Trophoblast cell (in vitro differentiated cells and primary cell): Measurements from ENCODE around the gene PCDHGB3.
A peak's percentile ranks its signal among the peaks of the same experiment; 100 is the strongest.
"Not testable (repeated sequence)": the region's sequence is repeated elsewhere in the genome, so short reads cannot be mapped to it uniquely, and the experiment has no call there.

Experiments used
- DNase-seq, 2 donors: peaks; one replicate each; pipeline ENCODE4 v3.0.0-alpha.2; 2016
- H2AFZ ChIP-seq: 2 replicates; pipeline ENCODE4 v1.6.1; 2013; ENCODE audit warnings: low read length, moderate library complexity, mild to moderate bottlenecking; ENCODE audit not compliant: insufficient read depth, poor library complexity
- H2AK5ac ChIP-seq: 2 replicates; pipeline ENCODE4 v1.6.1; 2013; ENCODE audit warnings: mild to moderate bottlenecking, low read length
- H2BK120ac ChIP-seq: 2 replicates; pipeline ENCODE4 v1.6.1; 2013; ENCODE audit warnings: low read length, mild to moderate bottlenecking, moderate library complexity; ENCODE audit not compliant: insufficient read depth, poor library complexity
- H2BK12ac ChIP-seq: 2 replicates; pipeline ENCODE4 v1.6.1; 2013; ENCODE audit warnings: mild to moderate bottlenecking, low read length, moderate library complexity
- H2BK5ac ChIP-seq: 2 replicates; pipeline ENCODE4 v1.6.1; 2013; ENCODE audit warnings: low read length, low read depth, moderate library complexity, mild to moderate bottlenecking; ENCODE audit not compliant: poor library complexity
- H3K14ac ChIP-seq: 2 replicates; pipeline ENCODE4 v1.6.1; 2013; ENCODE audit warnings: mild to moderate bottlenecking, low read length
- H3K18ac ChIP-seq: 2 replicates; pipeline ENCODE4 v1.6.1; 2013; ENCODE audit warnings: mild to moderate bottlenecking, low read length
- H3K23ac ChIP-seq: 2 replicates; pipeline ENCODE4 v1.6.1; 2013; ENCODE audit warnings: low read length
- H3K27ac ChIP-seq: 2 replicates; pipeline ENCODE4 v1.5.1; 2013; ENCODE audit warnings: low read depth, mild to moderate bottlenecking, inconsistent platforms, low read length, moderate library complexity
- H3K27me3 ChIP-seq: 2 replicates; pipeline ENCODE4 v1.6.1; 2013; ENCODE audit warnings: inconsistent platforms, mild to moderate bottlenecking, low read length, moderate library complexity; ENCODE audit not compliant: insufficient read depth
- H3K36me3 ChIP-seq, 2 experiments: 1 replicate in 1 of 2; 2 replicates in 1 of 2; pipeline ENCODE4 v1.6.1; 2013; ENCODE audit warnings: low read length in 2 of 2, mild to moderate bottlenecking in 2 of 2, moderate library complexity in 1 of 2; ENCODE audit not compliant: insufficient read depth in 2 of 2, control insufficient read depth in 1 of 2
- H3K4ac ChIP-seq: 2 replicates; pipeline ENCODE4 v1.6.1; 2013; ENCODE audit warnings: low read depth, mild to moderate bottlenecking, low read length, moderate library complexity
- H3K4me1 ChIP-seq, 2 experiments: 1 replicate in 1 of 2; 2 replicates in 1 of 2; pipeline ENCODE4 v1.6.1; 2013; ENCODE audit warnings: low read length in 2 of 2, mild to moderate bottlenecking in 2 of 2, moderate library complexity in 1 of 2; ENCODE audit not compliant: insufficient read depth in 2 of 2, control insufficient read depth in 1 of 2
- H3K4me2 ChIP-seq: 2 replicates; pipeline ENCODE4 v1.6.1; 2013; ENCODE audit warnings: inconsistent platforms, mild to moderate bottlenecking, low read length, moderate library complexity
- H3K4me3 ChIP-seq: 2 replicates; pipeline ENCODE4 v1.5.1; 2013; ENCODE audit warnings: mild to moderate bottlenecking, low read depth, low read length, inconsistent platforms
- H3K79me1 ChIP-seq: one replicate; pipeline ENCODE4 v1.6.1; 2013; ENCODE audit warnings: low read length
- H3K79me2 ChIP-seq: 2 replicates; pipeline ENCODE4 v1.6.1; 2013; ENCODE audit warnings: low read length, mild to moderate bottlenecking; ENCODE audit not compliant: control insufficient read depth, insufficient read depth, poor library complexity
- H3K9ac ChIP-seq: 2 replicates; pipeline ENCODE4 v1.6.1; 2013; ENCODE audit warnings: mild to moderate bottlenecking, low read length
- H3K9me3 ChIP-seq: 2 replicates; pipeline ENCODE4 v1.6.1; 2013; ENCODE audit warnings: low read depth, mild to moderate bottlenecking, control low read depth, inconsistent platforms, low read length; ENCODE audit not compliant: insufficient read depth
- H4K12ac ChIP-seq: 2 replicates; pipeline ENCODE4 v1.6.1; 2013; ENCODE audit warnings: low read depth, mild to moderate bottlenecking, low read length, moderate library complexity
- H4K8ac ChIP-seq: 2 replicates; pipeline ENCODE4 v1.6.1; 2013; ENCODE audit warnings: low read depth, mild to moderate bottlenecking, low read length, moderate library complexity
- H4K91ac ChIP-seq: one replicate; pipeline ENCODE4 v1.6.1; 2013; ENCODE audit warnings: low read depth, mild to moderate bottlenecking, low read length, moderate library complexity
- WGBS: extraction: QIAGEN DNeasy Blood & Tissue Kit; methylation state at CpG from one replicate; pipeline ENCODE4 v1.1.7; 2013; ENCODE audit warnings: missing lambda C conversion rate; ENCODE audit not compliant: insufficient read length, insufficient coverage; ENCODE audit errors: extremely low coverage; 5-methylcytosine and 5-hydroxymethylcytosine counted together

The PCDHGB3 gene

DNA sequence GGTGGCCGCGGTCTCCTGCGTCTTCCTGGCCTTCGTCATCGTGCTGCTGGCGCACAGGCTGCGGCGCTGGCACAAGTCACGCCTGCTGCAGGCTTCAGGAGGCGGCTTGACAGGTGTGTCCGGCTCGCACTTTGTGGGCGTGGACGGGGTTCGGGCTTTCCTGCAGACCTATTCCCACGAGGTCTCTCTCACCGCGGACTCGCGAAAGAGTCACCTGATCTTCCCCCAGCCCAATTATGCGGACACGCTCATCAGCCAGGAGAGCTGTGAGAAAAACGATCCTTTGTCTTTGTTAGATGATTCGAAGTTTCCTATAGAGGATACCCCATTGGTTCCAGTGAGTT lies 45.2 kb downstream of the PCDHGB3 start:
- not testable (repeated sequence) for H3K4me2 ChIP-seq, H3K14ac ChIP-seq, H2AFZ ChIP-seq, H3K27ac ChIP-seq, H2BK120ac ChIP-seq, H3K27me3 ChIP-seq, DNase-seq, H3K79me1 ChIP-seq, H3K4me1 ChIP-seq, H3K23ac ChIP-seq, H3K79me2 ChIP-seq, H2AK5ac ChIP-seq, H2BK12ac ChIP-seq, H2BK5ac ChIP-seq, H4K8ac ChIP-seq, H3K9ac ChIP-seq, H3K18ac ChIP-seq, H4K91ac ChIP-seq, H4K12ac ChIP-seq, H3K4me3 ChIP-seq, H3K4ac ChIP-seq
- Histone ChIP-seq H3K36me3 (peaks cover 21 to 26% of the 10 kb centered on the region in 2 experiments), H3K9me3 (peaks cover 24% of the 10 kb centered on the region)
- no CpG with 5 or more reads among the region's 24 CpGs for WGBS

GRCh38 chr5:141417494-141418172 lies 47.6 kb downstream of the PCDHGB3 start, which contains the start of gene PCDHGB7:
TSS of gene PCDHGB7 (plus strand) at chr5:141417677. CDS start at chr5:141417860, 183 bp downstream.
- H3K79me1 ChIP-seq, H2AK5ac ChIP-seq, H3K79me2 ChIP-seq, H3K23ac ChIP-seq, H2BK12ac ChIP-seq, H3K9ac ChIP-seq, H3K4me1 ChIP-seq, H3K27me3 ChIP-seq: not testable (repeated sequence)
- DNase-seq = peak; percentile 25 to 64
- H4K8ac ChIP-seq = peak within 1 kb of the TSS; percentile 78
- peak within 1 kb of the TSS; percentile 78 for H2BK120ac ChIP-seq
- H3K27ac ChIP-seq = peak within 1 kb of the TSS; percentile 27
- peak within 1 kb of the TSS; percentile 43 for H3K4ac ChIP-seq
- peak within 1 kb of the TSS; percentile 88 for H3K14ac ChIP-seq
- peak within 1 kb of the TSS; percentile 71 for H3K4me3 ChIP-seq
- peak within 1 kb of the TSS; percentile 97 for H2AFZ ChIP-seq
- peaks cover 36 to 41% of the 10 kb centered on the region in 2 experiments for H3K36me3 ChIP-seq
- H3K4me2 ChIP-seq = peak within 1 kb of the TSS; percentile 69
- no CpG with 5 or more reads among the region's 47 CpGs for WGBS
- peak within 1 kb of the TSS; percentile 89 for H4K12ac ChIP-seq
- H2BK5ac ChIP-seq = peak within 1 kb of the TSS; percentile 57
- H3K9me3 ChIP-seq = peaks cover 39% of the 10 kb centered on the region
- peak within 1 kb of the TSS; percentile 90 for H3K18ac ChIP-seq
- peak within 1 kb of the TSS; percentile 85 for H4K91ac ChIP-seq

- DNase-seq = no peak
- WGBS = no CpG with 5 or more reads among the region's 74 CpGs
- Histone ChIP-seq H3K36me3 (peaks cover 40% of the 10 kb centered on the region in 2 experiments), H3K4ac (no peak overlapping the region), H3K9me3 (peaks cover 44% of the 10 kb centered on the region), H4K91ac (no peak overlapping the region), H3K79me1 (peaks cover 5% of the 10 kb centered on the region), H3K79me2 (no peaks in the 10 kb centered on the region), H3K4me1 (peaks cover 2 to 5% of the 10 kb centered on the region in 2 experiments), H3K4me3 (peak overlapping the region; percentile 13), H2AFZ (no peak overlapping the region), H4K12ac (no peak overlapping the region), H3K23ac (no peak overlapping the region), H2AK5ac (no peak overlapping the region), H3K14ac (no peak overlapping the region), H2BK12ac (no peak overlapping the region), H3K27me3 (no peaks in the 10 kb centered on the region), H3K27ac (no peak overlapping the region), H2BK120ac (no peak overlapping the region), H3K9ac (no peak overlapping the region), H3K18ac (peak overlapping the region; percentile 39), H3K4me2 (no peak overlapping the region), H2BK5ac (no peak overlapping the region), H4K8ac (no peak overlapping the region)
Observed at GRCh38 chr5:141419074-141419880, 49.2 kb downstream of the PCDHGB3 start.

DNA sequence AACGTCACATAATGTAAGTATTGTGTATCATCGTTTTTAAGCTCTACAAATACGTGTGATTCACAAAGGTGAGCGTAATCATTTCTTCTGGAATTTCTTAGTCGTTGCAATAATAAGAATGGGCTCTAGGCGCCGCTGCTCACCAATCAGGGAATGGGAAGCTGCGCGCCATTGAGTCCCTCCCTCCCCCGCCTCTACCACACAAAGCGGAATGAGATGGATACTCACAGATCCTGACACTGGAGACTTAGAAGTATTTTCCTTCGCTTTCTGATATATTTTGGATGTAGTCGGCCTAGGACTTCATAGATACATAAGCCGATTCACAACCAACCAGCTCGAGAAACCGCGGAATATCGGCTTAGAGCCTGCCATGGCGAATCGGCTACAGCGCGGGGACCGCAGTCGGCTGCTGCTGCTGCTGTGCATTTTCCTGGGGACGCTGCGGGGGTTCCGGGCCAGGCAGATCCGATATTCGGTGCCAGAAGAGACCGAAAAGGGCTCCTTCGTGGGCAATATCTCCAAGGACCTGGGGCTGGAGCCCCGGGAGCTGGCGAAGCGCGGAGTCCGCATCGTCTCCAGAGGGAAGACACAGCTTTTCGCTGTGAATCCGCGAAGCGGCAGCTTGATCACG lies 50.9 kb downstream of the PCDHGB3 start, which contains the start of gene PCDHGA11:
TSS of gene PCDHGA11 (plus strand) at position 197 of the 634 bp plus-strand sequence. CDS start at position 374, 177 bp downstream.
- Histone ChIP-seq H3K4me1 (peaks cover 2 to 5% of the 10 kb centered on the region in 2 experiments), H3K4me3 (no peak within 1 kb of the TSS)

More for the DNA sequence above, 50.9 kb downstream of the PCDHGB3 start, which contains the start of gene PCDHGA11:
- peak; percentile 55 to 88 for DNase-seq
- Histone ChIP-seq H3K4ac (no peak within 1 kb of the TSS), H2BK12ac (no peak within 1 kb of the TSS), H3K79me1 (peaks cover 5% of the 10 kb centered on the region), H3K9me3 (peaks cover 39% of the 10 kb centered on the region), H3K14ac (no peak within 1 kb of the TSS), H3K23ac (no peak within 1 kb of the TSS), H4K8ac (no peak within 1 kb of the TSS), H3K79me2 (no peaks in the 10 kb centered on the region), H4K91ac (no peak within 1 kb of the TSS), H3K27me3 (no peaks in the 10 kb centered on the region), H3K9ac (no peak within 1 kb of the TSS), H2BK5ac (no peak within 1 kb of the TSS), H3K18ac (peak within 1 kb of the TSS; percentile 39), H3K36me3 (peaks cover 37 to 38% of the 10 kb centered on the region in 2 experiments), H4K12ac (no peak within 1 kb of the TSS), H2BK120ac (no peak within 1 kb of the TSS), H2AFZ (peak within 1 kb of the TSS; percentile 42), H3K4me2 (no peak within 1 kb of the TSS), H3K27ac (no peak within 1 kb of the TSS), H2AK5ac (no peak within 1 kb of the TSS)
- WGBS = no CpG with 5 or more reads among the region's 42 CpGs
